IPS DF 19.7 (cell line): Measurements from ENCODE around the gene B3GNT3.

ENCODE experiments used
- DNase-seq: peaks from one replicate; pipeline ENCODE4 v3.0.0-alpha.2; 2013; ENCODE audit warnings: low read depth, low spot score

Gene B3GNT3

GRCh38 chr19:17859533-17860330, 64.8 kb downstream of the B3GNT3 start, which contains the start of gene RPL18A:
Gene RPL18A (plus strand): TSS chr19:17859910. CDS start chr19:17859957, 47 bp downstream.
- peak; percentile 100 for DNase-seq

GRCh38 chr19:17860331-17860992, 65.5 kb downstream of the B3GNT3 start:
- DNase-seq = no peak

- no peak for DNase-seq
Measured at GRCh38 chr19:17860993-17861360, 66.0 kb downstream of the B3GNT3 start.

- no peak for DNase-seq
Measured at GRCh38 chr19:17861542-17862402, 66.8 kb downstream of the B3GNT3 start.

- no peak for DNase-seq
Measured at GRCh38 chr19:17862711-17863519, 68.0 kb downstream of the B3GNT3 start.
